K562 (cell line): ENCODE data around the gene MGAT5.

Experiments
- CTBP1 ChIP-seq: fragments of 450-650 bp; IDR thresholded peaks from 2 replicates; pipeline ENCODE4 v1.6.1; 2016; ENCODE audit warnings: borderline replicate concordance
- HDAC2 ChIP-seq: fragments of 450-650 bp; IDR thresholded peaks from 2 replicates; pipeline ENCODE4 v1.6.1; 2016; ENCODE audit warnings: mild to moderate bottlenecking
- POLR2A ChIP-seq: fragments of 450-650 bp; conservative IDR thresholded peaks from 2 replicates; pipeline ENCODE4 v1.6.1; 2016

DNA sequence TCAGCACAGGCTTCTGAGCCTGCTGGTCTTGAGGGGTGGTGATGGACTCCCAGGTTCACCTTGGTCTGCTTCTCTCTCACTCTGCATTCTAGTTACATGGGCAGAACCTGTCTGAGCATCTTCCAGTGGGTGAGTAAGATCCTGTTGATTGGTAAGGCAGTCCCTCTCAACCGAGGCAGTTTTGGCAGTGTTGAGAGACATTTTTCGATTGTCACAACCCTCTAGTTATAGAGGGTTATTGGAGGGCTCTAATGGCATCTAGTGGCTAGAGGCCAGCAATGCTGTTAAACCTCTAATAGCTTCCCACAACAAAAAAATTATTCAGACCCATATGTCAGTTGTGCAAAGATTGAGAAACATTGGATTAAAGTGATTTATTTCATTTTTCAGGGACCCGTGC is 9.3 kb upstream of the MGAT5 start:
- no peak for TF ChIP-seq HDAC2
- TF ChIP-seq POLR2A: no peak
- no peak for TF ChIP-seq CTBP1
